Activated gamma-delta T cell treated with anti-CD3 and anti-CD28 coated beads, Interleukin-2, amount 50 U/mL, for 16 hours (primary cell): ENCODE measurements around the gene OR2D3.
"Not testable (repeated sequence)": the region's sequence is repeated elsewhere in the genome, so short reads cannot be mapped to it uniquely, and the experiment has no call there.

Source experiments
- DNase-seq: peaks from one replicate; pipeline ENCODE4 v3.0.0-alpha.2; 2020; ENCODE audit warnings: low read depth

Gene OR2D3, protein sequence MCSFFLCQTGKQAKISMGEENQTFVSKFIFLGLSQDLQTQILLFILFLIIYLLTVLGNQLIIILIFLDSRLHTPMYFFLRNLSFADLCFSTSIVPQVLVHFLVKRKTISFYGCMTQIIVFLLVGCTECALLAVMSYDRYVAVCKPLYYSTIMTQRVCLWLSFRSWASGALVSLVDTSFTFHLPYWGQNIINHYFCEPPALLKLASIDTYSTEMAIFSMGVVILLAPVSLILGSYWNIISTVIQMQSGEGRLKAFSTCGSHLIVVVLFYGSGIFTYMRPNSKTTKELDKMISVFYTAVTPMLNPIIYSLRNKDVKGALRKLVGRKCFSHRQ

DNA sequence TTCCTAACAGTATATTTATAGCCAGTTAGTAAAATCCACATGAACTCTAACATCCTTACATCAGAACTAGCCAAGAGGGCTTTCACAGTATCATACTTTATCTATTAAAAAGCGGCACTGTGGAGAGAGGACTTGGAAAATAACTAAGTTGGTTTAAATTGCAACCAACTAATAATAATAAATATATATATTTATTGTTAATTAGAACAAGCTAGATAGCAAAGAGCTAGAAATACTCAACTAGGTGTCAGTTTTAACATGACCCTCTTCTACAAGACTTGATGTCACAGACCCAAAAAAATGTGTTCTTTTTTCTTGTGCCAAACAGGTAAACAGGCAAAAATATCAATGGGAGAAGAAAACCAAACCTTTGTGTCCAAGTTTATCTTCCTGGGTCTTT is at the start of gene OR2D3:
OR2D3 (plus strand) TSS at position 301 of the 400 bp plus-strand sequence; CDS start at position 301, 0 bp downstream.
- DNase-seq: no peak

DNA sequence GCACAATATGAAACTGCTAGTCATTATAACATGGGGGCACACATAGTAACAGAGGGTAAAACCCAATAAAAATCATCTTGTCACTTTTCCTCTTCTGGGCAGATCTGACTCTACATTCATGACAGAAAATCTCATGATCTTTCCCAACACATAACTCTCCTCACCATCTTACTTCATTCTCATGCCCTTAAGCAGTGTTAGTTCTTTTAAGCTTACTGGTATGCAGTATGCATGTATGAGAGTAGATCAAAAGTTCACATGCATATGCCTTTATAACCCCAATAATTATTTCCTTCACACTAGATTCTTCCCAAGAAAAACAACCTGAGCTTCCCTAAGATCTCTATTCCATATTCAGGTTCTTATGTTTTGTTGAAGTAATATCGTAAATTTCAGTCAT is 49.5 kb upstream of the OR2D3 start:
- DNase-seq: no peak

DNA sequence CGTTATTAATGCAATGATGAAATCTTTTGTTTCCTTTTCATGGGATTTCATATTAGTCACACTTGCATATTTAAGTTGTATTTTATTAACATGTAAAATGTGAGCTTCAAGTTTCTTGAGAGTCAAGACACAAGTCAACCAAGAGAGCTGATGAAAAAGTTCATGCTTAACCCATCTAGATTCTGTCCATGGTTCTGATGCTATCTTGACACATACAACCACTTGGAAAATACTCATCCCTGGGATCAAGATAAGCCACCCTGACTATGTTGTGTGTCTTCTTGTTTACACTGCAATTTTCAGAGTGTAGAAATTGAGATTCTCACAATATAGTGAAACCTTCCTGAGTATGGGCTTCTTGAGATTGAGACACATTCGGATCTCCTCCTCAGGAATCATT is 45.0 kb upstream of the OR2D3 start:
- DNase-seq: no peak

DNA sequence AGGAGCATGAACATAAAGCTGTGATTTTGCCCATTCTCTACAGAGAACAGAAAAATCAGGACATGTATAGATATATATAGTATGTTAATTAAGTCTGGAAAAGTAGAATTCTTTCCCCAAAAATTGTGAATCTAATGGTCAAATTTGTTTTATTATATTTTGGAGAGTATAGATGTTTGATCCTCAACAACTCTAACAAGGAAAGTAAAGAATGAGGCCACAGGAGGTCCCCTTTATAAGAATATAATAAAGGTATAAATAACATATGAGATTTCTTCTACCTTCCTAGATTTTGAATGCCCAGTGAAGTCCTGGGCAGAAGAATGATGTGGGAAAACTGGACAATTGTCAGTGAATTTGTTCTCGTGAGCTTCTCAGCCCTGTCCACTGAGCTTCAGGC is 44.5 kb upstream of the OR2D3 start, which contains the start of gene OR10A4:
OR10A4 (plus strand) TSS at position 301 of the 400 bp plus-strand sequence; CDS start at position 324, 23 bp downstream.
- DNase-seq: no peak

DNA sequence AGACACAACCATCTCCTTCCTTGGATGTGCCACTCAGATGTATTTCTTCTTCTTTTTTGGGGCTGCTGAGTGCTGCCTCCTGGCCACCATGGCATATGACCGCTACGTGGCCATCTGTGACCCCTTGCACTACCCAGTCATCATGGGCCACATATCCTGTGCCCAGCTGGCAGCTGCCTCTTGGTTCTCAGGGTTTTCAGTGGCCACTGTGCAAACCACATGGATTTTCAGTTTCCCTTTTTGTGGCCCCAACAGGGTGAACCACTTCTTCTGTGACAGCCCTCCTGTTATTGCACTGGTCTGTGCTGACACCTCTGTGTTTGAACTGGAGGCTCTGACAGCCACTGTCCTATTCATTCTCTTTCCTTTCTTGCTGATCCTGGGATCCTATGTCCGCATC is 43.9 kb upstream of the OR2D3 start:
- no peak for DNase-seq

DNA sequence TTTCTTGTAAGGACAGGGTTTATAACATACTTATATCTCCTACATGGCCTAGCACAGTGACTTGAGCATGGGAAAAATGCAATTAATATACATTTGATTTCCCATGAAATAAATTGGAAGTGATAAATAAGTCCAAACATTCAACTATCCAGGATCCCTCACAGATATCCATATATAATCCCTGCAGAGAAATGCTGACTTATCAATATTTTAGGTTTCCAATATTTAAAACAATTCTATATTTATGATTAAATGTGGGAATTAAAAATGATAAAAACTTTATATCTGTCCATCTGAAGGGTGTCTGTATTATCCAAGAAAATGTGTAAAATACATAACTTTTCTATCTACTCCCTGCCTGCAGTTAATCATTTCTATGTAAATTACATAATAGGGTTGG is 38.1 kb upstream of the OR2D3 start:
- no peak for DNase-seq

DNA sequence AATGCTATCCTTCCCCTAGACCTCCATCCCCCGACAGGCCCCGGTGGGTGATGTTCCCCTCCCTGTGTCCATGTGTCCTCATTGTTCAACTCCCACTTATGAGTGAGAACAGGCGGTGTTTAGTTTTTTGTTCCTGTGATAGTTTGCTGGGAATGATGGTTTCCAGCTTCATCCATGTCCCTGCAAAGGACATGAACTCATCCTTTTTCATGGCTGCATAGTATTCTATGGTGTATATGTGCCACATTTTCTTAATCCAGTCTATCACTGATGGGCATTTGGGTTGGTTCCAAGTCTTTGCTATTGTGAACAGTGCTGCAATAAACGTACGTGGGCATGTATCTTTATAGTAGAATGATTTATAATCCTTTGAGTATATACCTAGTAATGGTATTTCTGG is 33.1 kb upstream of the OR2D3 start:
- not testable (repeated sequence) for DNase-seq

DNA sequence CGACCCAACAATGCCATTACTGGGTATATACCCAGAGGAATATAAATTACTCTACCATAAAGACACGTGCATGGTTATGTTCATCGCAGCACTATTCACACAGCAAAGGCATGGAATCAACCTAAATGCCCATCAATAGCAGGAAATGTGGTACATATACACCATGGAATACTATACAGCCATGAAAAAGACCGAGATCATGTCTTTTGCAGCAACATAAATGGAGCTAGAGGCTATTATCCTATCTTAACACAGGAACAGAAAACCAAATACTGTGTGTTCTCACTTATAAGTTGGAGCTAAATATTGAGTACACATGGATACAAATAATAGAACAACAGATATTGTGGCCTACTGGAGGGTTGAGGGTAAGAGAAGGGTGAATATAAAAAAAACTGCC is 32.0 kb upstream of the OR2D3 start:
- DNase-seq: no peak

DNA sequence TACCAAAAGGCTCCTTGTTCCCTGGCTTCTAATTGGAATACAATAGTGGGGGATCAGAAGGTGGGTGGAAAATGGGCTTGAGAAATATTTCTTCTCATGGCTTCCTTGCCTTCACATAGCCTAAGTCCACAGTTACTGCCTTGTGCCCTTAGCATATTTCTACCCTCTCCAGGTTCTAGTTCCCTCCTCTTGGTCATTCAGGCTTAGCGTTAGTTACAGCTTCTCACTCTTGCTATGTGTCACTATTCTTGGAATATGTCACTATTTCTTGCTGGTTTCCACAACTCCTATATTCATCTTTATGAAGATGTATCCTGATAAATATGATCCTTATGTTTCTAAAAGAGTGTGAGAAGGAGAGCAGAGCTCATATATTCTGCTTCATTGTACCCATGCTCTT is 31.0 kb upstream of the OR2D3 start:
- no peak for DNase-seq

DNA sequence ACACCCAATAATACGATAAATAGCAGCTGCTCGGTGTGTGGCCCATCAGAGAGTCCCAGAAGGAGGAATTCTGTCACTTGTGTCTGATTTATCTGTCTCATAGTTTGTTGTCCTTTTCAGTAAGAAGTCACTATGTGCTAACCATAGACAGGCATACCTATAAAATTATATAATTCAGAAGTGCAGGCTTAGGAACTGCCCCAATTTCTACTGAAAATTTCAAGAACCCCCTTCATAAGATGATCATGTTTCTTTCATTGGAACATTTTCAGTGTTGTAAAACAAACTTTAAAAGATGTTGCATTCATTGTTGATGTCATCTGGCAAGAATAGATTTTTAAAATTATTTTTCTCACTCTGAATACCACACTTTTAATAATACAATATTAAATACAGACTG is 28.4 kb upstream of the OR2D3 start, which contains the start of gene OR2D2:
OR2D2 (minus strand) TSS at position 101 of the 400 bp plus-strand sequence; CDS start at position 101, 0 bp downstream.
- DNase-seq: no peak

DNA sequence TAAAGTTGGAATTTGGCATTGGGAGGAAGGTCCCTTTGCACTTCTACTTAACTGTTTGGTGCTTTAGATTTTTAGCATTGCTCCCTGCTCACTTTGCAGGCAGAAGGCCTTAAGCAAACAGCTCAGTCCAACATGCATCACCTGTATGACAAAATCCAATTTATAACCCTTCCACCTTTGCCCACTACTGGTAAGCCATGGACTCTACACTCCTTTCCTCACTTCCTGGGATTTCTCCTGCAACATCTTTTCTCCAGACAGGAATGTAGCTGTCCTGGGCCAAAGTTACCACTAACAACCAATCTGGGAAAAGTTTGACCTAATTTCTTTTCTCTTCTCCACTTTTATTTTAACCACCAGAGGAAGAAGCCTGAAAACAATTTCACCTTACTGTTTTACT is 26.7 kb upstream of the OR2D3 start:
- no peak for DNase-seq

DNA sequence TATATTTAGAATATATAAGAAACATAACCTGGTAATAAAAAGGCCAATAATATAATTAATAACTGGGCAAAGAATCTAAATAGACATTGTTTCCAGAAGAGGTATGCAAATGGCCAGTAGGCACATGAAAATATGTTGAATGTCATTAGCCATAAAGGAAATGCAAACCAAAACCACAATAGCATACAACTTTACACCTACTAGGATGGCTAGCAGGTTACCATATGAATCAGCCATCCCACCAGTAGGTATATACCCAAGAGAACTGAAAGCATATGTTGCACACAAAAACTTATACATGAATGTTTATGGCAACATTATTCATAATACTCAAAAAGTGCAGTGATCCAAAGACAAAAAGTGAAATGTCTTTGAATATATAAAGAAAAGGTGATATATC is 25.8 kb upstream of the OR2D3 start:
- no peak for DNase-seq

DNA sequence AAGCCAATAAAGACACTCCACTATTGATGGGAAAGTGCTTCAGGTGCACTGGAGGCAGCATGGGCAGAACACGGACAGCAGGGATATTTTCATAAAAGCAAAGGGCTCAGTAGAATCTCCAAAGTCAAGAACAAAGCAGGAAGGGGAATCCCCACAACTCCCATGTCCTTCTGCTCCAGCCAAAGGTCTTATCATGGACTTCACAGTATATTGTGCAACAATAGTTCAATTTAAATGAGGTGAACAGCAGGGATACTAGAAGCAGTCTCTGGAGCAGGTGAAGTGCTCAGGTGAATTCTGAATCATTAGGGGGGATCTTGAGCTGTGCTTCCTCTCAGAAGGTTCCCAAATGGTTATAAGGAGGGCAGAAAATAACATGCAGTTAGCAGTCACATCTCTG is 21.9 kb upstream of the OR2D3 start:
- DNase-seq: no peak

DNA sequence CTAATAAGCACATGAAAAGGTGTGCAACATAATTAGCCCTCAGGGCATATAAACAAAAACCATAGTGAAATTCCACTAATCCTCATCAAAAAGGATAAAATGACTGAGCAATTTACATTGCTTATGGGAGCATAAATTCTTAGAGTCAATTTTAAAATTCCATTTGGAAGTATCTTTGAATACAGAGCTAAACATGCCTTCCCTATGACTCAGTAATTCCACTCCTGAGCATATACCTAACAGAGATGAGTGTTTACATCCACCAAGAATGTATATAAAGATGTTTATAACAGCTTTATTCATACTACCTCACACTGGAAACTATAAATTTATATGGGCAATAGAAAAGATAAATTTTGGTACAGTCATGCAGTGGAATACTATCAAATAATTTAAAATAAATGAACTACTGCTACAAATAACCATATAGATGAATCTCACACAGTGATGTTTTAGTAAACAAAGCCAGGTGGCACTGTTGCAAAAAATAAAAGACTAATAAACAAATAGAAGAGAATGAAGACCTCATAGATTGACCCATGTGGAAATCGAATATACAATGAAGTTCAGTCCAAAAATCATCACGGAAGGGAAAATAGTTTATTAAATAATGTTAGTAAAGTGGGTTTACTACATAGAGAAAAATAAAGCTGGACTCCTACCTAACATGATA is 20.3 kb upstream of the OR2D3 start:
- no peak for DNase-seq

DNA sequence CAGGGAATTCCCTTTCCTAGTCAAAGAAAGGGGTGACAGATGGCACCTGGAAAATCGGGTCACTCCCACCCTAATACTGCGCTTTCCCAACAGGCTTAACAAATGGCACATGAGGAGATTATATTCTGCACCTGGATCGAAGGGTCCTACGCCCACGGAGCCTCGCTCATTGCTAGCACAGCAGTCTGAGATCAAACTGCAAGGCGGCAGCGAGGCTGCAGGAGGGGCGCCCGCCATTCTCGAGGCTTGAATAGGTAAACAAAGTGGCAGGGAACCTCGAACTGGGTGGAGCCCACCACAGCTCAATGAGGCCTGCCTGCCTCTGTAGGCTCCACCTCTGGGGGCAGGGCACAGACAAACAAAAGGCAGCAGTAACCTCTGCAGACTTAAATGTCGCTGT is 16.0 kb upstream of the OR2D3 start:
- DNase-seq: not testable (repeated sequence)

DNA sequence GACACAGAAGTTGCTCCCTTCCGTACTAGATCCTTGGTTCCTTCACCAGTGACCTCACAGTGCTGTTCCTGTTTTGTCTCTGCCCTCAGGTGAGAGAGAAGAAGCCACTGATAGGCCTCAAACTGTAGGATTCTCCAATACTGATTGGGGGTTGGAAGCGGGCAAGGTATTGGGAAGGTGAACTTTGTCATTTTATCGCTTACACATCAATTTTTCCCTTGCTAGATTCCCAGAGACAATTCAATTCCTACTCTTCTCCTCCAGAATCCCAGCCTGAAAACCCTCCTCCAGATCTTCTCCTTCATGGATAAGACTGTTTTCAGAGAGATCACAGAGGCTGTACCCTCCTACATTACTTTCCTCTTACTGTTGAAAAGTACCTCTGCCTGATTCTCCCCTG is 9.4 kb upstream of the OR2D3 start:
- DNase-seq: no peak

DNA sequence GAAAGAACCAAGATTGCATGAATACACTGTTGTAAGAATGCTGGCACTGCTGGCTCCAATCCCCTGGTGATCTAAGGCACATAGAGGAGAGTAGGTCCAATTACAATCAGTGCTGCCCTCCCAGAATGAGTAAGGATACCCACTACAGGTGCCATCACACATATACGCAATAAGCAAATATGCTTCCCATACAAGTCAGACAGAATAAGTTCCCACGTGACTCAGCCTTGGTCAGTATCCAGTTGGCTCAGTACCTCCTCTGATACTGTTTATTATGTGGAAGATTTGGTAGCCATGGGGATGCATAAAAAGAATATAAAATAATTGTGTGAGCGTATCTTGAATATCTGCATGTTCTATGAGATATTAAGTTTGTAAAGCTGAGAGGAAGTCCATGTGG is 8.9 kb upstream of the OR2D3 start:
- DNase-seq: no peak

DNA sequence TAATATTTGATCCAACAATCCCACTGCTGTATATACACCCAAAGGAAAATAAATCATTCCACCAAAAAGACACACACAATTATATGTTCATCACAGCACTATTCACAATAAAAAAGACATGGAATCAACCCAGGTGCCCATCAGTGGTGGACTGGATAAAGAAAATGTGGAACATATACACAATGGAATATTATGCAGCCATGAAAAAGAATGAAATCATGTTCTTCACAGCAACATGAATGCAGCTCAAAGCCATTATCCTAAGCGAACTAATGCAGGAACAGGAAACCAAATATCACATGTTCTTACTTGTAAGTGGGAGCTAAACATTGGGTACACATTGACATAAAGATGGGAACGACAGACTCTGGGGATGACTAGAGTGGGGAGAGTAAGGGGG is 1.1 kb upstream of the OR2D3 start:
- no peak for DNase-seq

DNA sequence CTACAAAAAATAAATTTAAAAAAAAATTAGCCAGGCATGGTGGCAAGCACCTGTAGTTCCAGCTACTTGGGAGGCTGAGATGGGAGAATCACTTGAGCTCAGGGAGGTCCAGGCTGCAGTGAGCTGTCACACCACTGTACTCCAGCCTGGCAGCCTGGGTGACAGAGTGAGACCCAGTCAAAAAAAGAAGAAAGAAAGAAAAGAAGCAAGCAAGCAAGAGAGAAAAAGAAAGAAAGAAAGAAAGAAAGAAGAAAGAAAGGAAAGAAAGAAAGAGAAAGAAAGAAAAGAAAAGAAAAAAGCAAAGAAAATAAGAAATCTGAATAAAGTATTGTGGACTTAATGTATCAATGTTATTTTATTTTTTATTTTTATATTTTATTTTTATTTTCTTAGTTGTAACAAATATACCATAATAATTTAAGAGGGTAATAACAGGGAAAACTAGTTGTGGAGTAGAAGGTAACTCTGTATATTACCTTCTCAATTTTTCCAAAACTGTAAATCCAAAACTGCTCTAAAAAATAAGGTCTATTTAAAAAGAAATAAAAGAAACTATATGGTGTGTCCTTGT is 4.3 kb downstream of the OR2D3 start:
- DNase-seq: no peak

DNA sequence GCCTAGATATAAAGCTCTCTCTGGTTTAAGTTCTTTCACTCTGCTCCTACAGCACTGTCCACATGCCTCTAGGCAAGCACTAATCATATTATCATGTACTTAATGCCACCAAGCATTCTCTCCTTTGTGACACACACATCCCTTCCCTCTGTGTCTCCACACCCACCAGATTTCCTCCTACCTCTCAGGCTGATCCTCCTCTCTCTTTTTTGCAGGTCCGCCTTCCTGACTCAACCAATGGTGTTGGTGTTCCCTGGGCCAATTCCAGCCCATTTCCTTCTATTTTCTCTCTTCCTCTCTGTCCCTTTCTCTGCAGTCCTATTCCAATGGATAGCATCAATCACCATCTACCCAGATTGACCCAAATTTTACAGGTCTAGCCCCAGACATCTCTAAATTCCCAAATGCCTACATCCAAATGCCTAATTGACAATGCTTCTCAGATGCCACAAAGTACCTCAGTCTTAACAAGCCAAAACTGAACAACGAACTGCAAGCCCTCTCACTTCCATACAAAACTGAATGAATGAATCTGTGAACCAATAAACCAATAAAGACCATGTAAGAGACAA is 4.9 kb downstream of the OR2D3 start:
- no peak for DNase-seq

DNA sequence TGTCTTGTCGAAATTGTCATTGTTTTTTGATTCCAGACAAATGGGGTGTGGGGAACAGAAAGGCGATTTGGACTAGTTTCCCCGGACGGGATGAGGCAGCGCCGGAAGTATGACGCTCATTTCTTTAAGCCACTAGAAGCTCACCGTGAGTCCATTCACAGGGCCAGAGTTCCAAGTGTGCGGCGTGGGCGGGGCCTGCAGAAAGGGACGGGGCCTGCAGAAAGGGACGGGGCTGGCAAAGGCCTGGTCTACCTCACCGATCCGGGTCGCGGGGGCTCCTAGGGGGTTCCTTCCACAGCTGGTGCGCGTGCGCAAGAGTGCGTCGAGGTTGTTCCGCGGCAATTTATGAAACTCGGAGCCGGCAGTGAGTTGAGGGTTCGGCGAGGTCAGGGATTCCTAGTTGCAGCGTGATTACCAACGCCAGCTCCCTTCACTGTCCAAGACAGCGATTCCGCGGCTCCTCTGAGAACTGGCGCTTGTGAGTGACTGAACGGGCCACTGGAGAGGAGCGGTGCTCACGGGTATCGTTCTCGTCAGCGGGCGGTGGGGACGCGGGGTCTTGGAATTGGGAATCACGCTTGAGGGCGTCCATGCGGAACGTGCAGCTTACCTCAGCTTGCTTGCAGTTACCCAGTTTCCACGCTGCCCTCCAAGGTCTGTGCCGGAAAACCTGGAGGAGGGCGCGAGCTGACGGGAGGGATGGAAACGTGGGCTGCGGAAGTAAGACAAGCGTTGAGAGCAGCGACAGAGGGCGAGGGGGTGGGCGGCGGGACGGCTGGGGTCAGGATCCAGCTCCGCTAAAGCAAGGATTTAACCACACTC is 5.6 kb downstream of the OR2D3 start, which contains the start of gene ZNF215:
ZNF215 (plus strand) TSS at position 219 of the 822 bp plus-strand sequence. CDS start 5,847 bp downstream, outside the sequence.
- DNase-seq: no peak
